AG09309 (cell line): ENCODE results near the gene SZRD1.

Experiments
- DNase-seq: peaks from one replicate; pipeline ENCODE4 v3.0.0-alpha.2; 2010; ENCODE audit warnings: low read depth
- H3K4me3 ChIP-seq: 2 replicates; pipeline ENCODE4 v1.5.1; 2011; ENCODE audit warnings: mild to moderate bottlenecking, low read depth, low read length, moderate library complexity; ENCODE audit not compliant: control insufficient read depth
- CTCF ChIP-seq: IDR thresholded peaks from 2 replicates; pipeline ENCODE4 v1.5.1; 2011; ENCODE audit warnings: mild to moderate bottlenecking, low read depth, low read length, inconsistent platforms; ENCODE audit not compliant: insufficient read depth, control insufficient read depth; ENCODE audit errors: missing control alignments

The SZRD1 gene

GRCh38 chr1:16387201-16388188 lies 20.5 kb downstream of the SZRD1 start:
- no peak for DNase-seq
- TF ChIP-seq CTCF, result no peak
- H3K4me3 ChIP-seq, result no peak overlapping the region

DNA sequence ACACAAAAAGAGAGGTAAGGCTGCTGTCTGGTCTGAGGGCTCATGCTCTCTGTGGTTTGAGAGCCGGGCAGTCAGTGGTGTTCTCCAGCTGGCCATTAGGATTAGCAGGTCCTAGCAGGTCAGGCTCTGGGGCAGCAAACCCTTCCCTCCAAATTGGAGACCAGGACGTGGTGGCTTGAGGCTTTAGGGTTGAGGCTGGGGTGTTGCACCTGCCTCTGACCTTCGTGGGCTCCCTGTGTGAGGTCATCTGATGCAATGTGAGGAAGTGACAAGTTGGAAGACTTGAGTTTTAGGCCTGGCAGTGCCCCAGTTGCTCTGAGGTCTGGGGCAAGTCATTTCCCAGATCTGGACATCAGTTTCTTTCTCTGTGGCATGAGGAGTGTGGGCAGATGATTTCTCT lies 24.4 kb downstream of the SZRD1 start:
- H3K4me3 ChIP-seq, result no peak overlapping the region
- TF ChIP-seq CTCF, result no peak
- DNase-seq, result no peak

- TF ChIP-seq CTCF, result no peak
- no peak for DNase-seq
- no peak overlapping the region for H3K4me3 ChIP-seq
Observed at GRCh38 chr1:16392740-16393569, 25.9 kb downstream of the SZRD1 start.

GRCh38 chr1:16393570-16394521 lies 26.8 kb downstream of the SZRD1 start:
- no peak overlapping the region for H3K4me3 ChIP-seq
- TF ChIP-seq CTCF, result no peak
- DNase-seq, result no peak

DNA sequence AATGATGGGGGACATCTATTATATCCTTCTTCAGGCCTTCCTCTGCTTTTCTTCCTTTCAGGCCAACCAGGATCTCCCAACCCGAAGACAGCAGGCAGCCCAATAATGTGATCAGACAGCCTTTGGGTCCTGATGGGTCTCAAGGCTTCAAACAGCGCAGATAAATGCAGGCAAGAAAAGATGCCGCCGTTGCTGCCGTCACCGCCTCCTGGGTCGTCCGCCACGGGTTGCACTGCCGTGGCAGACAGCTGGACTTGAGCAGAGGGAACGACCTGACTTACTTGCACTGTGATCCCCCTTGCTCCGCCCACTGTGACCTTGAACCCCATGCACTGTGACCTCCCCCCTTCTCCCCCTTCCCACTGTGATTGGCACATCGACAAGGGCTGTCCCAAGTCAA lies 27.9 kb downstream of the SZRD1 start:
- no peak overlapping the region for H3K4me3 ChIP-seq
- no peak for DNase-seq

More for the DNA sequence above, 27.9 kb downstream of the SZRD1 start:
- TF ChIP-seq CTCF, result no peak
